Measurements from ENCODE around the gene GTPBP3.
"Not testable (repeated sequence)": the region's sequence is repeated elsewhere in the genome, so short reads cannot be mapped to it uniquely, and the experiment has no call there.

GTPBP3 gene, protein sequence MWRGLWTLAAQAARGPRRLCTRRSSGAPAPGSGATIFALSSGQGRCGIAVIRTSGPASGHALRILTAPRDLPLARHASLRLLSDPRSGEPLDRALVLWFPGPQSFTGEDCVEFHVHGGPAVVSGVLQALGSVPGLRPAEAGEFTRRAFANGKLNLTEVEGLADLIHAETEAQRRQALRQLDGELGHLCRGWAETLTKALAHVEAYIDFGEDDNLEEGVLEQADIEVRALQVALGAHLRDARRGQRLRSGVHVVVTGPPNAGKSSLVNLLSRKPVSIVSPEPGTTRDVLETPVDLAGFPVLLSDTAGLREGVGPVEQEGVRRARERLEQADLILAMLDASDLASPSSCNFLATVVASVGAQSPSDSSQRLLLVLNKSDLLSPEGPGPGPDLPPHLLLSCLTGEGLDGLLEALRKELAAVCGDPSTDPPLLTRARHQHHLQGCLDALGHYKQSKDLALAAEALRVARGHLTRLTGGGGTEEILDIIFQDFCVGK

DNA sequence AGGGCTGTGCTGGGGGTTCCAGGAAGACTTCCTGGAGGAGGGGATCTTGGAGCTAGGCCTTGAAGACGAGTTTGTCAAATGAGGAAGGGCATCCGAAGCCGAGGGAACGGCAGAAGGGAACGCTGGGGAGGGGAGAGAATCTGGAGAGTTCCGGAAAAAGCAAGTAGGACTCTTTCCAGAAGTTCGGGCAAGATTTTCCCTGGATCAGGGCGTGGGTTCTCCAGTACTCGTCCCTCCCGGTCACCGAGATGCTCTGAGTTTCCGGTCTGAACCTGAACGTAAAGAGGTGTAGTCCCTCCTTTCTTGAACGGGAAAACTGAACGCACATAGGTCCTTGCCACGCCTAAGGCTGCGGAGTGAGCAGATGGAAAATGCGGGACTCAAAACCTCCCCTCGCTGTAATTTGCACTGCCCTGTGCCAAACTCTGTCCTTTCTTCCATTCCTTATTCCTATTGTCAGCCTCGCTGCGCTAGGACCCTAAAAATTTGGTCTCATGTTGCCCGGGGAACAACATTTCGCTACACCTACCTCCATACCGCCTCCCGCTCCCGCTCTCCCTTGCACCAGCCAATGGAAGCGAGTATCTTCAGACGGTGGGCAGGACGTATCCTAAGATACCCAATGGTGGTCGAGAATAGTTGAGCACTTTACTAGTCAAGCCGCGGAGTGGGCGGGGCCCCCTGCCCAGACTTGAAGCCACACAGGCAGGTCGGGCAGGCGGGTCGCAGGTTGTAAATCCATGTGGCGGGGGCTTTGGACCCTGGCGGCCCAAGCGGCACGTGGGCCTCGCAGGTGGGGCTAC lies at the start of gene GTPBP3:
TSS of gene GTPBP3 (plus strand) at position 682 of the 803 bp plus-strand sequence. CDS start at position 741, 59 bp downstream.
- DNase-seq = peak; percentile 100

DNA sequence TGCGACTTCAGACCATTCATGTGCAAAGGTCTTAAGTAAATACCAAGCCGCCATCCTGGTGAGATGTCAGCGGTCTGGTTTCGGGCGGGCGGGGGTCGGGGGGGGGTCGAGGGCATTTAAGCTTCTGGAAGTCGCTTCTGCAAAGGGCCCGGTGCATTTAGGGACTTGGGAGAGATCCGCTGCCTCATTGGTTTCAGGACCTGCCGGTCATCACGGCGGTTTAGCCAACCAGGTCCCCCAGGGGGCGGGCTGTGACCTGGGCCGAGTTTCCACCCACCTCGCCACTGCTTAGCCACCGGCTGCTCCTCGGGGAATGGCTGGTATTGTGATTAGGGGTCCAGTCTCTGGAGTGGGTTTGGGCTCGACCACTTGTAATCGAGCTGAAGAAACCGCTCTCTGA lies 47.9 kb upstream of the GTPBP3 start:
- DNase-seq = peak; percentile 41

DNA sequence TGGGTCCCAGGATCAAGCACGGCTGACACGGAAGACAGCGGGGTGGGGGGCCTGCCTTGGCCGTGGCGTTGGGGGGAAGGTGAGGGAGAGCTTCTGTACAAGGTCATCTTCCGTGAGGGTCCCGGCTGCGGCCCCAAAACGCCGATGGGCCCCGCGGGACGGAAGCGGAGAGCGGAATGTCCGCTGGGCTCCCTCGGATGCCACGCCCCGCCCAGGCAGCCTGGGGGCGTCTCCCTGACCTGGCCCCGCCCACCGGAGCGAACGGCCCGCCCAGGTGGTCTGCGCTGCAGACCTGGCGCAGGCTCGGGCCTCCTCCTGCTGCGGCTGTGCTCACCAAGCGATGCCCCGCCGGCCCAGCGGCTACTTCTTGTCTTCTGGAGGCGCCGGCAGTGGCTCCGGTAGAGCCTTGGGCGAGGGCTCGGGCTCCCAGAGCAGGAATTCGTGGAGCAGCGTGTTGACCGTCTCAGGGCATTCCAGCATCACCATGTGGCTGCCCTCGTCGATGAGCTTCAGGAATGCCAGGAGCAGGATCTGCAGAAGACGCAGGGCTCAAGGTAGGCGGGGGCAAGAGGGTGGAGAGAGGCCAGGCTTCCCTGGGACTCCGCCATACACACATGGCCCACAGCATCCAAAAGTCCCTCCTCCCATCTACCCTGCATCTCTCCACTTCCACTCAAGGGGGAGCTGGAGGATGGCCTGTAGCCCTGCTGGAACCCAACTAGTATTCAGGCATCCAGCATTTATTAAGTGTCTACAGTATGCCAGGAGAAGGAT lies 44.9 kb upstream of the GTPBP3 start:
- peak; percentile 85 for DNase-seq

DNA sequence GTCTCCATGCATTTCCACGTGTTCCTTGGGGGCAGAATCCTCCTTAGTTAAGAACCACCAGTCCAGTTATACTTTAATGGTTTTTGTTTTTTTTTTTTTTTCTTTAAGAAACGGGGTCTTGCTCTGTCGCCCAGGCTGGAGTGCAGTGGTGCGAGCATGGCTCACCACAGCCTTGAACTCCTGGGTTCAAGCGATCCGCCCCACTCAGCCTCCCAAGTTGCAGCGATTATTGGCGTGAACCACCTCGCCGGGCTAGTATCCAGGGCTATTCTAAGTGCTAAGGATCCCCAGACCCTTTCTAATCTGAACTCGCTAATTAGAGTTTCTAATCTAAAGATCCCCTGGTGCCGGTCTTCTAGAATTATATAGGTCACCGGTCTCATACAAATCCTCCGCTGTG lies 43.7 kb upstream of the GTPBP3 start:
- no peak for DNase-seq

DNA sequence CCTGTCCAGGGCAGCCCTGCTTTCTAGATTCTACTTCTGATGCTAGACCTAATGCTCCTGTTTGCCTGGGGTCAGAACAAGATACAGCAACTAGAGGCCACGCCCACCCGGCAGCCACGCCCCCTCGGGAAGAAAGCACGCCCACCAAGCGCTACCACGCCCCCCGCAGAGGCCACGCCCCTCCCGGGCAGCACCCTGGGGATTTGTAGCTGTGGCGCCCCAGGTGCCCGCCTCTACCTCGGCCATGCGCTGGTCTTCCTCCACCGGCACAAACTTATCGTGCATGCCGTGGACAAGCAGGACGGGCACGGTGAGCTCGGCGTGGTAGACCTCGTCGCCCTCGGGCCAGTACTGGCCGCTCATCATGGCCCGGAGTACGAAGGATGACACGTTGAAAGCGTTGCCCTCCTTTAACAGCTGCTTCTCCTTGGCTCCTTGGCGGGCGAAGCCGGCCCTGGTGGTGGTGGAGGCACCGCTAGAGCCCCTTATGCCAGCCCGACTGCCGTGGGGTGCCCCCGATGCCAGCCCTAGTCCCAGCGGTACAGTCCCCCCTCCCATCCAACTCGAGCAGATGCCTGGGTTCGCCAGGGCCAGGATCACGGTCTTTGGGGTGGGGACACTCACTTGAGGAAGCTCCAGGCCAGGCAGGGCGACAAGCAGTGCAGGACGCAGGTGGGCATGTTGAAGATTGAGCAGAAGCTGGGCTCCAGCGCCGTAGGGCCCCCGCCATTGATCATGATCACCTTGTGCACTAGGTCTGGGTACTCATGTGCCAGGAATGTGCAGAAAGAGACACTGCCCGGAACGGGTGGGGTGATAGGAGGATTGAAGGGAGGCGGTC lies 43.1 kb upstream of the GTPBP3 start:
- DNase-seq = no peak

DNA sequence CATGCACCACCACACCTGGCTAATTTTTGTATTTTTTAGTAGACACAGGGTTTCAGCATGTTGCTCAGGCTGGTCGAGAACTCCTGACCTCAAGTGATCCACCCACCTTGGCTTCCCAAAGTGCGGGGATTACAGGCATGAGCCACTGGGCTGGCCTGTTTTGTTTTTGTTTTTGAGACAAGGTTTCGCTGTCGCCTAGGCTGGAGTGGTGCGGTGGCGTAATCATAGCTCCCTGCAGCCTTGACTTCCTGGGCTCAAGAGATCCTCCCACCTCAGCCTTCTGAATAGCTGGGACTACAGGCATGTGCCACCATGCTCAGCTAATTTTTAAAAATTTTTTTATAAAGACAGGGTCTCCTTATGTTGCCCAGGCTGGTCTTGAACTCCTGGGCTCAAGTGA lies 41.8 kb upstream of the GTPBP3 start:
- DNase-seq = not testable (repeated sequence)

DNA sequence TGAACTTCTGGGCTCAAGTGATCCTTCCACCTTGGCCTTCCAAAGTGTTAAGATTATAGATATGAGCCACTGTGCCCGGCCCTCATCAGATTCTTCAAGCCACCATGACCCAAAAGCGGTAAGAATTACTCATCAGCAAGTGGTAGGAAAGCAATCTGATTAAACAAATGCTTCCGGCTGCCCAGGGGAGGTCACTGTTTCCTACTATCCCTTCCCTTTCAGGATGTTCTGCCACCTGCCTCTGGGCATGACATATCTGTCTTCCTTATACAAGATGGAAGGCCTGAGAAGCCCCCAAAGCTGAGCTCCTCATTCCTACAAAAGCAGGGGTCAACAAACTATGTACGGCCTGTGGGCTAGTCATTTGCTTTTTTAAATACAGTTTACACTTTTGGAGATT lies 41.1 kb upstream of the GTPBP3 start:
- DNase-seq = peak; percentile 62

DNA sequence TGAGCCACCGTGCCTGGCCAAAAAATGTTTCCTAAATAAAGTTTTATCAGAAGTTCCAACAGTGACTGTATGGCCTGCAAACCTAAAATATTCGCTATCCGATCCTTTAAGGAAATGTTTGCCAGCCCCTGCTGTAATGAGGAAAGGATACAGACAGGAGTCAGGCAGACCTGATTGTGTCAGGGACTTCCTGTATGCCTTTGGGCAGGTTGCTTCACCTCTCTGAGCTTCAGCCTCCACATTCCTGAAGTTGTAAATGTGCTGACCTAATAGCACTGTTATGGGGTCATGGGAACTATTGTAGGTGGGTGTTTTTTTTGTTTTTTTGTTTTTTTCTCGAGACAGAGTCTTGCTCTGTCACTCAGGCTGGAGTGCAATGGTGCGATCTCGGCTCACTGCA lies 40.4 kb upstream of the GTPBP3 start:
- DNase-seq = no peak

DNA sequence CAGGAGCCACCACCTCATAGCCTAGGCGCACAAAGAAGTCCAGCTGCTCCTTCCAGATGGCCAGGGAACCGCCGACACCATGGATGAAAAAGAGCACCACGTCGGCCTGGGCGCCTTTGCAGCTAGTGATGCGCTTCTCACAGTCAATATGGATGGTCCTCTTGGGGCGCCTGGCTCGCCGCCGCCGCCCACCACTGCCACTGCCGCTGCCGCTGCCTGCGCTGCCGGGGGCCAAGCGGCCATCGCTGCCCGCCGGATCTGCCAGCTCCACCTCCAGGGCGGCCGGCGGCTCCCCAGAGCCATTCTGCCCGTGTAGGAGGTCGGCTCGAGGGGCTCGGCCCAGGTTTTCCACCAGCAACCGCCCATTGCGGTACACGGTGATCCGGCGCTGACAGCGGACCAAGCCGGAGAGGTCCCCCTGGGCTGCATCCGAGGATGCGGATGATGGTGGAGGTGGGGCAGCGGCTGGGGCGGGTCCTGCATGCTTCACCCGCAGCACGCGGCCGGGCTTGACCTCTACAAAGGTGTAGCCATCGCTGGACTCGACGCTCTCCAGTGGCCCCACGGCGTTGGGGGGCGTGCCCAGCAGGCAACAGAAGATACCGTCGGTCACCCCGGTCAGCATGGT lies 36.2 kb upstream of the GTPBP3 start:
- no peak for DNase-seq

DNA sequence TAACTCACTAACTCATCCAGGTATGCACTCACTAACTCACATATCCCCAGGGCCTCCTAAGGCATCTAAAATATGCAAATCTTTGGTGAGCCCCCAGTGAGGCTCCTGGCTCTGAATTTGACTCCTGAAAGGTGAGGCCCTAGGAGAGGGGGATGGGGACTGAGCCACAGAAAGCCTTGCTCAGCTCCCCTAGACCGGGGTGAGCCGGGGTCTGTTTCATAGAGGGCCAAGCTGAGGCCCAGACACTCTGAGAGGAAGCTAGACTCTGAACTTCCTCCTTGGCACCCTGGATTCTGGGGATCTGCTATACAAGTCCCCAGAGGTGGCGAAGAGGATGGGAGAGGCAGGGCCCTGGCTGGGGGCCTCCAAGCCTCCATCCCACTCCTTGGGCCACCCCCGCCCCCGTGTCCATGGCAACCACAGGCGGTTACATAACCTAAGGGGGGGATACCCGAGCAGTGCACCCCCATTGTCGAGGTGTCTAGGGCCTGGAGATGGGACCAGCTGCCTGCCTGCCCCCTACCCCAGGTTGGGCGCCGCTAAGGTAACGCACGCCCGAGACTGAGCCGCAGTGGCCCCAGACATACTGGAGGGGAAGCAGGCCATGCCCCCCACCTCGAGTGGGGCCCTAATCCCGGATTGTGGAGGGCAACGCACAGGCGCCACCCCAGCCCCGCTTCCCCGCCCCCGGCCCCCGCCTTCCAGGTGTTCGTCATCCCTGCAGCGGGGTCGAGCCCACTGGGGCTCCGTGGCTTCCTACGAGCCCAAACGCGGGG lies 34.8 kb upstream of the GTPBP3 start:
- DNase-seq = no peak

DNA sequence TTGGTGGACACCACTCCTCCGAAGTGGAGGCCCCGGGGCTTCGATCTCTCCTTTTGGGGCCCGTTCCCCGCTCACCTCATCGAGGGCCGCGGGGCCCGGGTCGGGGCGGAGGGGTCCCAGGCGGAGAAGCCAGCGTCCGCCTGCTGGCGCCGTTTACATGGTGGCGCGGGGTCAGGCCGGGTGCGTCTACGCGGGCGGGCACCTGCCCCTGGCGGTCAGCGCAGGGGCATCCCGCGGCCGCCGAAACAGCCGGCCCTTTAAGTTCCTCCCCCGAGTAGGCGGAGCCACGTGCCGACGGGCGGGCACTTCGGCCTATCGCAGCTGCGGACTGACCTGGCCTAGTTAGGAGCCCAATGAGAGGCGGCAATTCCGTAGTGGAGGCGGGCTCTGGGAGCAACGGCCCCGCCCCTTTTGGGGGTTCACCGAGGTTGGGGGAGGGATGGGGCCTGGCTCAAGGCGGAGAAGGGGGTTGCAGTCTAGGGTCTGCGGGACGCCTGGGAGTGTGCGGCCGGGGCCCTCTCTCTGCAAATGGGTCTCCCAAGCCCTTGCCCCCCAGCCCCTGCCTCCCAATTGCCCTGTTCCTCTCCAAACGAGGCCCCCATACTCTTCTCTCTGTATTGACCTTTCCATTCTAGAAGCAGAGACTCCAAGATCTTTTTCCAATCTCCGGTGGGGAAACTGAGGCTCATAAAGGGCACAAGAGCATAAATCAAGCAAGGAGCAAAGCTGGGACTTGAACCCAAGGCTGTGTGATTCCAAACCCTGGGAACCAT lies 34.0 kb upstream of the GTPBP3 start, which contains the start of gene ABHD8:
TSS of gene ABHD8 (minus strand) at position 259 of the 773 bp plus-strand sequence. CDS start 1,809 bp downstream, outside the sequence.
- peak; percentile 94 for DNase-seq

DNA sequence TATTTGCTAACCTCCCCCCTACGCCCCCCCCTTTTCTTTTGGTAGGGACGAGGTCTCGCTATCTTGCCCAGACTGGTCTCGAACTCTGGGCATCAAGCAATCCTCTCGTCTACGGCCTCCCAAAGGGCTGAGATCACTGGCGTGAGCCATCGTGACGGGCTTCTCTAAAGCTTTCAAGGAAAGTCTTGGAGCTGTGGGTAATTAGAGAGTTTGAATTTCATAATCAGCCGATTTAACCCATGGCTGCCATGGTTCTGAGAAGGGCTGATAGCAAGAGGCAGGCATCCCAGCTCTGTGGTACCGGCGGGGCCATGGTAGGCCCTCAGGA lies 33.4 kb upstream of the GTPBP3 start:
- no peak for DNase-seq

DNA sequence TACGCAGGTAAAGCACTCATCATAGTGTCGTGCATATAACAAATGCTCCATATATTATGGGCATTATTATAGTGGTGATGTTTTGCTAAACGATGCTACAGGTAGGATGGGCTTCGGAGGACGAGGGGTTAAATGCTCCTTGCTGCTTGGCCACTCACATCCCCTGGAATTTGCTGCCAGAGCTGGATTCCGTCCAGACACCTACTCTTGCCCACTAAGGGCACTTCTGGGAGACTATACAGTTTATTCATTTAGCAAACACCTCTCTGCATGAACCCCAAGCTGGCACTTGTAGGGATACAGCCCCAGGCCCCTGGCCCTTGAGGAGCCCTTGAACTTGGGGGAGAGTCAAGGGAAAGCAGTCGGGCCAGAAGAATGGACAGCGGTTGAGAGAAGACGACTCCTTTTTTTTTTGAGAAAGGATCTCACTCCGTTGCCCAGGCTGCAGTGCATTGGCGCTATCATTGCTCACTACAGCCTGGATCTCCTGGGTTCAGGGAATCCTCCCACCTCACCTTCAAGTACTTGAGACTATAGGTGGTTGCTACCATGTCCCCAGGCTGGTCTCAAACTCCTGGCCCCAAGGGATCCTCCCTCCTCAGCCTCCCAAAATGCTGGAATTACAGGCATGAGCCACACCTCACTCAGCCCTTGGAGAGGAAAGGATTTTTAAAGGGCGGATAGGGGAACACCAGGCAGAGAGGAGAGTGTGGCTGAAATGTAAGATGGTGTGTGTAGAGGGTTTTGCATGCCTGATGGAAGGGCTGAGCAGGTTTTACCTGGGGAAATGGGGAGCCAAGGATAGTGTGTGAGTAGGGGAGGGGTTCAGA lies 32.8 kb upstream of the GTPBP3 start:
- DNase-seq = no peak

DNA sequence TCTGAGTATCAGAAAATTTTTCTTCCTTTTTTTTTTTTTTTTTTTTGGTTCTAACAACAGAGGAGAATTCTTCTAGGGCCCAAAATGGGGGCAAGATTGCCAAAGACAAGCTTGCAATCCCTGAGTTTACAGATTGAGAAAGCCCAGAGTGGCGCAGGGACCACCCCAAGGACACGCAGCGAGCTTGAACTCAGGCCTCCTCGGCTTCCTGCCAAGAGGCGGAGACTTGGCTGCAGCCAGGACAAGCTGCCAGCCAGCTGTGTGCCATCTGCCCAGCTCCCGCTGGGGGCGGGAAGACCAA lies 32.2 kb upstream of the GTPBP3 start:
- no peak for DNase-seq

DNA sequence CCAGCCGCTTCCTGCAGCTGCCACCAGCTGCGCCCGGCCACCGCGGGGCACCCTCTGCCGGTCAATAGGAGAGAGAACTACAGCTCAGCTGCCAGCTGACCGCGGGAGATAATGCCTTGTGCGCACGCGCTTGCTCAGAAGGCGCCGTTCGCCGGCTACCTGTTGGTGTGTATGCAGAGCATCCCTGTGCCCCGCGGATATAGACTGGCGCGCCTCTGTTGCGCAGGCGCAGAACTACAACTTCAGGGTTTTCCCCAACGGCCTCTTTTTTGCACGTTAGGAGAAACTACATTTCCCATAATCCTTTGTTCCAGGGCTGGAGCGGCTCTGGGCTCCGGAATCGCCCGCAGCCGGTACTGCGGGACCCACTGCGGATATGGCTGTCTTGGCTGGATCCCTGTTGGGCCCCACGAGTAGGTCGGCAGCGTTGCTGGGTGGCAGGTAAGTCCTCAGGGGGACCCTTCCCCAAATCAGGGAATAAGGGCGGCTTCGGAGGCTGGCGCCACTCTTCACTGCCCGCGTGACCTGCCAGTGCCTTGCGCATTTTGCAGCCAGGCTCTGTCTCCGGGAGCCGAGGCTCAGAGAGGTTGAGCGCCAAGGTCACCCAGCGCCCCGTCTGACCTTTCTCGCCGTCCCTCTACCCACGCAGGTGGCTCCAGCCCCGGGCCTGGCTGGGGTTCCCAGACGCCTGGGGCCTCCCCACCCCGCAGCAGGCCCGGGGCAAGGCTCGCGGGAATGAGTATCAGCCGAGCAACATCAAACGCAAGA lies 31.7 kb upstream of the GTPBP3 start, which contains the start of gene MRPL34:
TSS of gene MRPL34 (plus strand) at position 356 of the 768 bp plus-strand sequence. CDS start at position 377, 21 bp downstream.
- DNase-seq = peak; percentile 99

DNA sequence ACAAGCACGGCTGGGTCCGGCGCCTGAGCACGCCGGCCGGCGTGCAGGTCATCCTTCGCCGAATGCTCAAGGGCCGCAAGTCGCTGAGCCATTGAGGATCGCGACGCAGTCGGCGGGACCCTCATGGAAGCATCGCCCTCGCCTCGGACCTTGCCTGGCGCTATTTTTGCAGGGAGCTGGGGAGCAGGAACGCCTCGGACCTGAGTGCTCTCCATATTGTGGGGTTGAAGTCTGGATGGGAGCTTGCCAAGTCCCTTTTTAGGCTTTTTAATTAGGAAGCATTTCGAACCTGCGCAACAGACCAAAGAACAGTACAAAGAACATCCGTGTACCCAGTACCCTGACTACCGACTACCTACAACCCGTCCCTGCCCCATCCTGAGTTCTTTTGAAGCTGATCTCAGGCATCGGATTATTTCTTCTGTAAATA lies 31.1 kb upstream of the GTPBP3 start:
- DNase-seq = no peak

DNA sequence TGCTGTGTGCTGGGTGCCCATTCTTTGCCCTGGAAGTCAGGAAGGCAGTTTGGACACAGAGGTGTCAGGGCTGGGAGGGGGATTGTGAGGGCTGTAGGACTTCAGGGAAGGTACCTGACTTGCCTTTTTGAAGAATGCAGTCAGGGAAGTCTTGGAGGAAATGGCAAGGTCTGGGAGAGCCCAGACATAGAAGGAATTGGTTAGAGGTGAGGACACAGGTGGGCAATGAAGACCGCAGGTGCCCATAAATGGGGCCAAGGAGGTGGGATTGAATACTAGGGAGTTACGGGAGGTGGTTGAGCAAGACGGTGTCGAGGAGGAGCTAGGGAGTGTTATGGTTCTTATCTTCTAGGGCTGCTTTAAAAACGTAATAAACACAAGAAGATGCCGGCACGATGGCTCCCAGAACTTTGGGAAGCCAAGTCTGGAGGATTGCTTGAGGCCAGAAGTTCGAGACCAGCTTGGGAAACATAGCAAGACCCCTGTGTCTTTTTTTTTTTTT lies 29.4 kb upstream of the GTPBP3 start:
- no peak for DNase-seq
